Measurements from ENCODE around the gene GMFB.

GMFB gene

DNA sequence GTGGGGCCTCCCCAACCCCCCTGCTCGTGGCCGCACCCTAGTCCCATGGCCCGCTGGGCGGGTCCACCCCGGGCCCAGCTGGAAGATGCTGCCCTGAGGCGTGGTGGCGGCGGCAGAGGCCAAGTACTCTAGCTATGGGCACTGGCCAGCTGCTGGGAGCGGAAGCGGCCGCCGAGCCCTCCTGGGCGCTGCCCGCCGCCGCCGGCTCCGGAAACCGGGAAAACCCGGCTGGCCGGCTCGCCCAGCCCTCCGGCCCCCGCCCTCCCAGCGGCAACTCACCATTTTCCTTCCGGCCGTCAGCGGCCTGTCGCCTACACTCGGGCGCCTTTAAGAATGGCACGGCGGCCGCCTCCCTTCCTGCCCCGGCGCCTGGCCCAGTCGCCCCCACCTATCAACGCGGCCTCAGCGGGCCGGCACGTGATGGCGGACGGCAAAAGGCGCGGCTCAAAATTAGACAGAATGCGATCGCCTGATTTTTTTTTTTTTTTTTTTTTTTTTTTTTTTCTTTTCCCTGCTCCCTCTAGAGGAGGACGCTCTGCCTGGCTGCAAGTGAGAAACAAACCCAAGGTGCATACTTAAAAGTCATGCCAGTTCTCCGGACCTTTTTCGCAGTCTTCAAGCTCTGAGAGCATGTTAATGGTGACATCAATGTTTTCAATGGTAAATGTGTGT, at the start of gene GMFB:
Gene GMFB (minus strand): TSS at position 335 of the 672 bp plus-strand sequence. CDS start 53 bp downstream, at position 282.
- peak; percentile 92 for DNase-seq (ENCODE audit: low spot score)

DNA sequence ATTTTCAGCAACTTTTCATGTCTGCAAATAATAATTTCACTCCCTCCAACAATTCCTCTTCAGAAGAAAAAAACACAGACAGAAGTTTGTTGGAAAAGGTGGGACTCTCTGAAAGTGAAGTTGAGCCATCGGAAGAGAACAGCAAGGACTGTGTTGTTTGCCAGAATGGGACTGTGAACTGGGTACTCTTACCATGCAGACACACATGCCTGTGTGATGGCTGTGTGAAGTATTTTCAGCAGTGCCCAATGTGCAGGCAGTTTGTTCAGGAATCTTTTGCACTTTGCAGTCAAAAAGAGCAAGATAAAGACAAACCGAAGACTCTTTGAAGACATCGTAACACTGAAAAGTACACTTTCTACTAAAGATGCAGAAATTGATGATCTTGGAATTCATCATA, 49.3 kb upstream of the GMFB start:
- DNase-seq (ENCODE audit: low spot score) = no peak

DNA sequence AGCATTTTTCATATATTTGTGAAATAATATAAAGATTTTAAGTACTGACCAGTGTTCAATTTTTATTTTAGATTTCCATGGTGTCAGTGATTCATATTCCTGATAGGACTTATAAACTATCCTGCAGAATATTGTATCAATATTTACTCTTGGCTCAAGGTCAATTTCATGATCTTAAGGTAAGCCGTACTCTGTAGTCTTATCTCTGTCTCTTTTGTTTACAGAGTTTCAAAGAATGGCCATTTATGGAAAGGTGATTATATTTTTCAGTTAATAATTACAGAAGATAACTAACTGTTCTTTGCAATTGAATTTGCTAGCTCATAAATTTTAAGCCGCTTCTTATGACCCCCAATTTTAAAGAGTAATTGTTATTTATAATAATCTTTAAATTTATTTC, 48.9 kb upstream of the GMFB start:
- DNase-seq (ENCODE audit: low spot score) = no peak

DNA sequence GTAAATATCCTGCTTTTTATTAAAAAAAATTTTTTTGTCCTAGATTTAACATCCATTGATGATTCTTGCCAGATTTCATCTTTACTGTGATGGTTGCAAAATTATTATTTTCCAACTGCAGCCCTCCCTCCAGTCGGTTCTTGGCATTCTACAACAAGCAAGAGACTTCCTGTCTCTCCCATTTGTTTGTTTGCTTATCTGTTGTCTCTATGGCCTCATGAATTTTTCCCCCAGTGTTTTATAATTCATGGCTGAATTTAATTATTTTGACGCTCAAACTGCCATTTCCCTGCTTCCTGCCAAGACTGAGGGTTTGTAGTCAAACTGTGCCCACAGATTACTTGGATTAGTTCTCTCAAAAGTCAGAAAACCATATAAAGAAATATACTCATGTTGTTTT, 46.9 kb upstream of the GMFB start:
- DNase-seq (ENCODE audit: low spot score) = no peak

DNA sequence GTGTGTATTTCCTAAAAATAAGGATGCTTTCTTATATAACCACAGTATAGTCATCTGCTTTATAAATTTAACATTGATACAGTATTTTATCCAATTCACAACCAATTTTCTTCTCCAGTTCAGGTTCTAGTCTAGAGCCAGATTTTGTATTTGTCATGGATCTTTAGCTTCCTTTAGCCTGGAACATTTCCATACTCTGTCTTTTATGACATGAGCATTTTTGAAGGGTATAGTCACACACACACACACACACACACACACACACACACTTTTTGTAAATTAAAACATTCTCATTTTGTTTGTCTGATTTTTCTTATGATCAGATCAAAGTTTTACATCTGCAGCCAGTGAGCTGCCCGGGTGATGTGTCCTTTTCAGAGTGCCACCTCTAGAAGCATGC, 46.3 kb upstream of the GMFB start:
- no peak for DNase-seq (ENCODE audit: low spot score)

DNA sequence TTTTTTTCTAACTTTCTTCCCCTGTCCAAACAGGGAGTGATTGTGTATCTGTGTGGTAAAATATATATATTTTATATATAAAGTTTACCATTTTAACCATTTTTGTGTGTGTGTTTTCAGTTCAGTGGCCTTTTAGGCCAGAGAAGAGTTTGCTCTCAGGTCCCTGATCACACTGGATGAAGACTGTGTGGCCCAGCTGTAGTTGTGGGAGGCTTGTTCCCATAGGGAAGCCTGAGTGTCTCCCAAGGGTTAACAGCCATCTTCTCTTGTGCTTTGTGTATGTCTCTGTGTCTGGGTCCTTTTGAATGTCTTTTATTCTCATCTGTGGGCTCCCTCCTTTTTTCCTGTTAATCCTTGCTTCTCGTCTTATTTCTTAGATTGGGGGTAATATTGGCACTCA, 44.3 kb upstream of the GMFB start:
- DNase-seq (ENCODE audit: low spot score) = no peak

DNA sequence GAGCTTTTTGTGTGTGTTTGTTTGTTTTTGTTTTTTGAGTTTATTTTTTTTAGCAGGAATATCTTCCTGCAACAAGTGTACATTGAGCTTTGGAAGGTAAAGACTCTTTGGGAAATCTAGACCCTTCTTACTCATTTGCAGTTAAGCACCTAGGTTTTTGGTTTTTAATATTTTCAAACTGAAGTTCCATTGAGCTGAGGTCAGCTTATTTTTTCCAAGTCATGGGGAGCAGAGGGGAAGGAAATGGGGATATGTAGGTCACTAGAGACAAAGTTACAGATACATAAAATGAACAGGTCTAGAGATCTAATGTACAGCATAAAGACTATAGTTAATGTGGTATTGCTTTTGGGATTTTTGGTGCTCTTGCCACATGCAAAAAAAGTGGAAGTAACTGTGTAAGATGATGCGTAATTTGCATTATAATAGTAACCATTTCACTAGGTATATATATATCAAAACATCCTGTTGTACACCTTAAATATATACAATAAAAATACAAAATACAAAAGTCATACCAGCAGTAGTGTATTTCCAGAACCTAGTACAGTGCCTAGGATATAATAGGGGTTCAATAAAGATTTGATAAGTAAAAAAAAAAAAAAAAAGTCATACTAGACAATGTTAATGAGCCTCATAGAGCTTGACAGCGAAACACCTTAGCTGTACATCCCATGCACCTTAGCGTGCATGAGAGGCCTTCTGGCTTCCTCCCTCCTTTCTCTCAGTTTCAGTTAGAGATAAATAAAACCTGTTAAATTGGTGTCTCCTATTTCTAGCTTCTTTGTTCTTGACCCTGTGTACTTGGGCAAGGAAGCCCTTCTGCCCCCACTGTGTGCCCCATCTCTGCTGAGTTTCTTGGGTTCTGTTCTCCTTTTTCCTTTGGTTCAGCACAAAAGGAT, 43.6 kb upstream of the GMFB start:
- DNase-seq (ENCODE audit: low spot score) = no peak

DNA sequence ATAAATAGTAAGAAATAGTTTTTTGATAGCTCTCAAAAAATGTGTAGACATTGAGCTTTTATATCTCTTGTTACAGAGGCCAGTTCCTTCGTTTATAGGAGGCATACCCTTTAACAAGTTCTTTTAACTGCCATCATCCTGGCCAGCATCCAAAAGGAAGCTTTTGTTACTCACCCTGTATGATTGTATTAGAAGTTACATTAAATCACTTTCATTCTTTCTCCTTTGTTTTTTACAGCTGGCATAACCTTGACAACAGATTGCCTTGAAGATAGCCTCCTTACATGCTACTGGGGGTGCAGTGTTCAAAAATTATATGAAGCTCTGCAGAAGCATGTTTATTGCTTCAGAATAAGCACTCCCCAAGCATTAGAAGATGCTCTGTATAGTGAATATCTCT, 41.0 kb upstream of the GMFB start:
- DNase-seq (ENCODE audit: low spot score) = no peak

DNA sequence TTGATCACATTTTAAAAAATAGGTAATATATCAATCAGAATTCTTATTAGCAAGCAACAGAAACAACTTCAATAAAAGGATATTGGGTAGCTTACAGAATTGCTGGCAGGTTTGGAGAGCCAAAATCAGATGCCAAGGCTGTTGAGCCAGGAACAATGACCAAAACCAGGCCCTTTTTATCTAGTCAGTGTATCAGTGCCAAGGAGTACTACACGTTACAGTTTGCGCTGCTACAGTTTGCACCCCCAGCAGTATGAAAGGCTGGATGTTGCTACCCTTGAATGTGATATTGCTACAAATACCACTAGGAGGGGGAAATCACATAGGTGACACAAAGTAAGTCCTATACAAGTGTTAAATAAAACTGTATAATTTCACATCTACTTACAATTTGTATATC, 40.2 kb upstream of the GMFB start:
- DNase-seq (ENCODE audit: low spot score) = no peak

DNA sequence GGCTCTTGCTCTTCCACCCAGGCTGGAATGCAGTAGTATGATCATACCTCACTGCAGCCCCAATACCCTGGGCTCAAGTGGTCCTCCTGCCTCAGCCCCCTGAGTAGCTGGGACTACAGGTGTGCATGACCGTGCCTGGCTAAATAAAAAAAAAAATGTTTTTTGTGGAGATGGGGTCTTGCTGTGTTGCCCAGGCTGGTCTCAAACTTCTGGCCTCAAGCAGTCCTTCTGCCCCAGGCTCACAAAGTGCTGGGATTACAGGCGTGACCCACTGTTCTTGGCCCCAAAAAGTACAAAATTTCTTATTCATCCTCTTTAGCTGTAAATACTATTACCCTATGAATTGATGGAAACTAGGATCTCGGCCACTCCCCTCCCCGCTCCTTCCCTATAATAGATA, 35.6 kb upstream of the GMFB start:
- DNase-seq (ENCODE audit: low spot score) = no peak

DNA sequence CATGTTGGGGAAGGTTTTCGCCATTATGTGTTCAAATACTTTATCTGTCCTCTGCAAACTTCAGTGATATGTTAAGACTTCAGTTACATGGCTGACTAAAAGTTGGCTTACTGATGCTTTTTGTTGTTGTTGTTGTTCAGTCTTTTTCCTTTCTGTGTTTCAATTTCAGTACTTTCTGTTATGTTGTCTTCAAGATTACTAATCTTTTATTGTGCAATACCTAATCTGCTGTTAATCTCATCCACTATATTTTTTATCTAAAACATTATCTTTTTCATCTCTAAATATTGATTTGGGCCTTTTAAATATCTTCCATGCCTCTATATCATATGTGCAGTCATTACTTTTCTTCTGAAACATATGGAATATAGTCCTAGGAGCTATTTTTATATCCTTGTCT, 27.9 kb upstream of the GMFB start:
- no peak for DNase-seq (ENCODE audit: low spot score)

DNA sequence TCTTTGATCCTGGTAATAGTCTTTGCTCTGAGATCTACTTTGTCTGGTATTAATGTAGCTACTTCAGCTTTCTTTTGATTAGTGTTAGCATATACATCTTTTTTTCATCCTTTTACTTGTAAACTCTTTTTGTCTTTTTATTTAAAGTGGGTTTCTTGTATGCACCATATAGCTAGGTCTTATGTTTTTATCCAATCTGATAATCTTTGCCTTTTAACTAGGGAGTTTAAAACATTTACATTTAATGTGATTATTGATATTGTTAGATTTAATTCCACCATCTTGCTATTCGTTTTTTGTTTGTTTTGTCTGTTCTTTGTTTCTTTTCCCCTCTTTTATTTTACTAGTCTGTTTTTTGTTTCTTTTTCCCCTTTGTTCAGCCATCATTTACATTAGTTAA, 26.9 kb upstream of the GMFB start:
- DNase-seq (ENCODE audit: low spot score) = no peak

DNA sequence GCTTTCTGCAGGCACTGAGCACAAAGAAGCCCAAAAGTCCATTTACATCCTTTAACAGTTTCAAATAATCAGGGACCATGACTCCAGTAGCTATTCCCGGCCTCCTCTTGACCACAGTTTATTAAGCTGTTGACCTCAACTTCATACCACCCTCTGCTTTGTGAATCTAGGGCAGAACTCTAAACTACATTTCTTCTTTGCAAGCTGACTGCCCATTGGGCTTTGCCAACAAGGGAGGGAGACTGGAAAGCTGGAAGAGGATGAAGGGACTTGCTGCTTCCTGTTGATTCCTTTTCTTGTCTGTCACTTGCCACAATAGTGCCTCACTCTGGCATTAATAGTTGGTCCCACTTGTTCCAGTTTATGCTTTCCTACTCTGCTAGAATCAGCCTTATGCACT, 23.6 kb upstream of the GMFB start:
- no peak for DNase-seq (ENCODE audit: low spot score)

DNA sequence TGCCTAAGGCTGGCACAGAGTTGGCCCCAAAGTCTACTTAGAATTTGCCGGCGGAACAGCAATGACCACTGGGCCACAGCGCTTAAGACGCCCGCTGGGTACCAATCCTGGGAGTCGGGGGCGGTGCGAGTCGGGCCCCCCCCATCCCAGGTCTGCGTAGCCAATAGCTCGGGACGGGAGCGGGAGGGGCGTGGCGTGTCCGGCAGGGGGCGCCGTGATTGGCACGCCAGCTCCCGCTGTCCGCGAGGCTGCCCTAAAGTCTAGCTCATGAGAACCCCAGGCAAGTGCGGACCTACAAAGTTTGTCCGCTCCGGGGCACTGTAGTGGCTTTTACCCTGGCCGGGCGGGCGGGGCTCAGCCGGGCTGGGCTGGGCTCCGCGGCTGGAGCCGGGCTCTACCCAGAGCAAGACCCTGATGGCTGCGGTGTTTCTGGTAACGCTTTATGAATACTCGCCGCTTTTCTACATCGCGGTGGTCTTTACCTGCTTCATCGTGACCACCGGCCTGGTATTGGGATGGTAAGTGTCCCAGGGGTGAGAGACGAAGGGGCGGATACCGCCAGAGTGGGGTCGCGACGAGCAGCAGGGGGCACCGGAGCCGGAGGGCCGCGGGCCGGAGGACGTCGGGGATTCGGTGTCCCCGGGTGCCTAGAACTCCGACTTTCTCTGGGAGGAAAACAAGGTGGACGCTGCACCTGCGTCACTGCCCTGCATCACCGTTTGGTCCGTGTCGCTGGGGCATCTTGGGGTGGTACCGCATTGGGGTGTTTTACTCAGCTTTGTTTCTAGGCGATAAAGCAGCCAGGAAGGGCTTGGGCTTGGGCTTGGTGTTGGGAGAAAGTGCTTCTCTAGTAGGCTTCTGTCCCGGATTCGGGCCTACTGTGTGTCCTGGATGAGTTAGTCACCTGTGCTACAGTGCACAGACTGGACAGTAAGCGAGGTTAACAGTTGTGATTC, 21.0 kb upstream of the GMFB start, which contains the start of gene CGRRF1:
Gene CGRRF1 (plus strand): TSS at position 361 of the 956 bp plus-strand sequence. CDS start 54 bp downstream, at position 415.
- DNase-seq (ENCODE audit: low spot score) = peak; percentile 99

DNA sequence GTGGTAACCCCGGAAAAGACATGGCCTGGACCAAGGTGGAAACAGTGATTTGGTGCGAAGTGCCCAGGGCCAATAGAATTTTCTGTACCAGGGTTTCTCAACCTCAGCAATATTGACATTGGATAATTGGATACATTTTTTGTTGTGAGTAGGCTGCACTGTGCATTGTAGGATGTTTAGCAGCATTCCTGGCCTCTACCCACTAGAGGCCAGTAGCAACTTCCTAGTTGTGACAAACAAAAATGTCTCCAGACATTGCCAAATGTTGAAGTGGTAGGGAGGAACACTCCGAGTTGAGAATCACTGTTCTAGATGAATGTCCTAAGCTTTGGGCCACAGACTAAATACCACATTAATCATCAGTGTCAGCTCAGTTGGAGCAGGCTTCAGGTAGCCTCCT, 14.7 kb upstream of the GMFB start:
- DNase-seq (ENCODE audit: low spot score) = no peak

DNA sequence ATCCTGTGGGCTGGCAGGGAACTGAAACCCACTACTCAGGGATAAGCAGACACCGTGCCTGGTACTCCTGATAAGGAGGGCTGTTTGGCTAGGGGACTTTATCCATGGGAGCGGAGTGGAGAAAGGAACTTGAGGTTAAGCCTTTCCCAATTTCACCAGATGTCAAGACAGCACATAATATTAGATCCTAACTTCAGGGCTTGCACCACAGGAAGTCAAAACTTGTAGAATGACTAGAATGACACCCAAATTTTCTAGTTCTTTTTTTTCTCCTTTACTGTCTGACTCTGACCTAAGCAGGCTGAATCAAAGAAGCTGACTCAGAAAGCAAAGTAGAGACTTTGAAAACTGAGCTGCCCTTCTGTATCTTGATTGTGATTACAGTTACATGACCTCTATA, 13.8 kb upstream of the GMFB start:
- no peak for DNase-seq (ENCODE audit: low spot score)

DNA sequence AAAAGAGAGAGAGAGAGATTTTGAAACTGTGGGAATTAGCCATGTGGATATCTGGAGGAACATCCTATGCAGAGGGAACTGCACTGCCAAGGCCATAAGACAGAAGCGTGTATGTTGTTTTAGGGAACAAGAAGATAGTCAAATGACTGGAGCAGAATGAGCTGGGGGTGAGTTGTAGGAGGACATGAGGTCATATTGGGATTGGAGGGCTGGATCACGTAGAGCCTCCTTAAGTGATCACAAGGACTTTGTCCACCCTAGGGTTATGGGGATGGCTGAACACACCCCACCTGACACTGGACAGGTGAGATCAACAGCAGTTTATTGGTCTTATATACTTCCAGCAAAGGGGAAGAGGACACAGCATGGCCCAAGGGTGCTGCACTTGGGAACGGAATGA, 12.7 kb upstream of the GMFB start:
- DNase-seq (ENCODE audit: low spot score) = no peak

DNA sequence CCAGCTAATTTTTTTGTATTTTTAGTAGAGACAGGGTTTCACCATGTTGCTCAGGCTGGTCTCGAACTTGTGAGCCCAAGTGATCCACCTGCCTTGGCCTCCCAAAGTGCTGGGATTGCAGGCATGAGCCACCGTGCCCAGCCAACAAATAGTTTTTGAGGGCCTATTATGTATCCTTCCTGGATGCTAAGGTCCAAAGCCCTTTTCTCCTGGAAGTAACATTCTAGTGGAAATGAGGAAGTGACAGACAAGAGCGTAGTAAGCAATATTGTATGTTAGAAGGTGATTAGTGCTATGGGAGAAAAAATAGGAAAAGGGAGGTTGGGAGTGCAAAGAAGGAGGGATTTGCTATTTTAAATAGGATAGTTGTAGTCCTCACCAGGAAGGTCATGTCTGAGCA, 12.0 kb upstream of the GMFB start:
- no peak for DNase-seq (ENCODE audit: low spot score)

DNA sequence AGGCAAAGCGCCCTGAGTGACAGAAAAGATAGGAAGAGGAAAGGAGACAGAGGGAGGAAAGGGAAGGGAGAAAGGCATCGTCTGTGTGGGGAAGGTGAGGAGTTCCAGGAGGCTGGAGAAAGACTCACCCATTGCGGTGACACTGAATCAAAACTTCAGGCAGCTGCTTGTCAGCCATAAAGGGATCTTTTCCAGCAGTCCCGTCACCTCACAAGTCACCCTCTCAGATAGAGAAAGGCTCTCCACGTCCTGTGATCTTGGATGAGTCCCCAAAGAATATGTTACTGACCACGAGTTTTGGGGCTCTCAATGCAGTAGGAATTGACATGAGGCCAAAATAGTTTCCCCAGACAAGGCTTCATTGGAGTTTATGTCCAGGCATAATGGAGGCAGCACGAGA, 9.8 kb upstream of the GMFB start:
- no peak for DNase-seq (ENCODE audit: low spot score)

DNA sequence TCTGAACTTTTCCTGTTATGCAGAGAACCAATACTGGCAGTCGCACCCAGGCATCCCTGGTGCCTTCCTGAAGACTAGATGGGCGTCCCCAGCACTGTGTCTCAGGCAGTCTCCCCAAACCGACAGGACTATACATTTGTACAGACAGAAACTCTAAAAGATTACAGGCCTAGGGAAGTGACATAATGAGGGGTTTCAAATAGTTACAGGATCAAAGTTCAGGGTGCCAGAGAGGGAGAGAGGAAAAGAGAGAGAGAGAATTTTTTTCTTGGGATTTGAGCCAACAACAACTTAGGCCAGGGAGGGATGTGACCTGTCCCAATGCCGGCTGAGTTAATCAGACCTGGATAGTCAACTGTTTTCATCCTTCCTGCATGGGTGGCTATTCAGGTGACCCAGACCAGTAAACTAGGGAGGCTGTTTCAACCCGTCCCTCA, 9.3 kb upstream of the GMFB start:
- DNase-seq (ENCODE audit: low spot score) = no peak

DNA sequence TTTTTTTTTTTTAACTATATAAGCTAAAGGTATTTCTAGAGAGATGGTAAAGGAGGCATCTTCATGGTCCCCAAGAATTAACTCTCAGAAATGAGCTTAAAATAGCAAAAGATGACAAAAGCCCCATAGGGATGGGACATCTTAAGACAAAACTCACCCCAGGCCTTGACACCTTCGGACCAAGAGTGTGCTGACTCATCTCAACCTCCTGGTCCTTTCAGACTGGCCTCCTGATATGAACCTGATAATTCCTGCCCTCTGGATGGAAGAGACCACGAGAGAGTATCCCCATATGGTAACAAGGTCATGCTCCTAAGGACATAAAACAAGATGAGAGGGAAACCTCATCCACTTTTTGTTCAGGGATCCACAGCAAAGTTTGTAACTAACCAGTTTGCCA, 8.4 kb upstream of the GMFB start:
- DNase-seq (ENCODE audit: low spot score) = no peak

DNA sequence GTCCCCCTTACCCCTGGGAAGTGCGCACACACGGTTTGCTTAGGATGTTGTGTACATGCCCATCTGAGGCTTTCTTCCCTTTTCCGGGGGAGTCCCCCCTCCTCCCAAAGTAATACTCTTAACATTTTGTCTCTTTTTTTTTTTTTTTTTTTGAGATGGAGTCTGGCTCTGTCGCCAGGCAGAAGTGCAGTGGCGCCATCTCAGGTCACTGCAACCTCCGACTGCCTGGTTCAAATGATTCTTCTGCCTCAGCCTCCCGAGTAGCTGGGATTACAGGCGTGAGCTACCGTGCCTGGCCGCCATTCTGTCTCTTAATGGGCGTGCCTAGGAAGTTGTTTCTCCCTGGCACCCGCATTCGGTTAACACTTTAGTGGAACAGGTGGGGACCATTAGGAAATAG, 4.5 kb upstream of the GMFB start:
- DNase-seq (ENCODE audit: low spot score) = no peak
